GM12878 (cell line): ENCODE data around the gene LMBR1.

Experiments
- ATF7 ChIP-seq: fragments of 450-650 bp; IDR thresholded peaks from 2 replicates; pipeline ENCODE4 v1.6.1; 2016; ENCODE audit warnings: low read depth, mild to moderate bottlenecking
- JUND ChIP-seq: IDR thresholded peaks from 2 replicates; pipeline ENCODE4 v1.6.1; 2012; ENCODE audit warnings: low read depth, mild to moderate bottlenecking, low read length, improper control_type of control experiment, moderate library complexity
- MXI1 ChIP-seq: fragments of 150-350 bp; IDR thresholded peaks from 2 replicates; pipeline ENCODE4 v1.6.1; 2011; ENCODE audit warnings: low read depth, mild to moderate bottlenecking, inconsistent platforms, low read length, improper control_type of control experiment
- POU2F2 ChIP-seq: IDR thresholded peaks from 3 replicates; pipeline ENCODE4 v1.6.1; 2011; ENCODE audit warnings: low read depth, mild to moderate bottlenecking, low read length, borderline replicate concordance
- SRF ChIP-seq, 2 experiments: IDR thresholded peaks; 2 replicates each; pipeline ENCODE4 v1.6.1; 2011; ENCODE audit warnings: low read depth in 2 of 2, low read length in 2 of 2, mild to moderate bottlenecking in 1 of 2, moderate library complexity in 1 of 2
- TCF3 ChIP-seq: IDR thresholded peaks from 2 replicates; pipeline ENCODE4 v1.6.1; 2012; ENCODE audit warnings: low read depth, mild to moderate bottlenecking, low read length, borderline replicate concordance; ENCODE audit not compliant: insufficient read depth
- YY1 ChIP-seq: IDR thresholded peaks from 2 replicates; pipeline ENCODE4 v1.6.1; 2011; ENCODE audit warnings: low read depth, mild to moderate bottlenecking, low read length
- TF ChIP-seq, protein P1 (sequence below), 3 experiments: IDR thresholded peaks in 2 of 3; conservative IDR thresholded peaks in 1 of 3; 2 replicates each; pipeline ENCODE4 v1.5.1; 2011; ENCODE audit warnings: low read depth in 3 of 3, low read length in 3 of 3, mild to moderate bottlenecking in 3 of 3, control low read depth in 2 of 3, moderate library complexity in 2 of 3, inconsistent platforms in 1 of 3, mixed read lengths in 1 of 3; ENCODE audit not compliant: control insufficient read depth in 2 of 3, insufficient read depth in 1 of 3; ENCODE audit errors: extremely low read depth in 1 of 3
- TF ChIP-seq, protein P2 (sequence below): fragments of 450-650 bp; IDR thresholded peaks from 2 replicates; pipeline ENCODE4 v1.6.1; 2017; ENCODE audit warnings: low read depth, mild to moderate bottlenecking, moderate library complexity
- TF ChIP-seq, protein P3 (sequence below): IDR thresholded peaks from 2 replicates; pipeline ENCODE4 v1.6.1; 2011; ENCODE audit warnings: low read depth, mild to moderate bottlenecking, low read length, moderate library complexity, borderline replicate concordance; ENCODE audit errors: extremely low read depth
- TF ChIP-seq, protein P4 (sequence below): IDR thresholded peaks from 2 replicates; pipeline ENCODE4 v1.6.1; 2012; ENCODE audit warnings: low read length, inconsistent platforms
- TF ChIP-seq, protein P5 (sequence below): IDR thresholded peaks from 2 replicates; pipeline ENCODE4 v1.6.1; 2011; ENCODE audit warnings: mild to moderate bottlenecking, low read depth, low read length, moderate library complexity; ENCODE audit not compliant: insufficient replicate concordance

DNA sequence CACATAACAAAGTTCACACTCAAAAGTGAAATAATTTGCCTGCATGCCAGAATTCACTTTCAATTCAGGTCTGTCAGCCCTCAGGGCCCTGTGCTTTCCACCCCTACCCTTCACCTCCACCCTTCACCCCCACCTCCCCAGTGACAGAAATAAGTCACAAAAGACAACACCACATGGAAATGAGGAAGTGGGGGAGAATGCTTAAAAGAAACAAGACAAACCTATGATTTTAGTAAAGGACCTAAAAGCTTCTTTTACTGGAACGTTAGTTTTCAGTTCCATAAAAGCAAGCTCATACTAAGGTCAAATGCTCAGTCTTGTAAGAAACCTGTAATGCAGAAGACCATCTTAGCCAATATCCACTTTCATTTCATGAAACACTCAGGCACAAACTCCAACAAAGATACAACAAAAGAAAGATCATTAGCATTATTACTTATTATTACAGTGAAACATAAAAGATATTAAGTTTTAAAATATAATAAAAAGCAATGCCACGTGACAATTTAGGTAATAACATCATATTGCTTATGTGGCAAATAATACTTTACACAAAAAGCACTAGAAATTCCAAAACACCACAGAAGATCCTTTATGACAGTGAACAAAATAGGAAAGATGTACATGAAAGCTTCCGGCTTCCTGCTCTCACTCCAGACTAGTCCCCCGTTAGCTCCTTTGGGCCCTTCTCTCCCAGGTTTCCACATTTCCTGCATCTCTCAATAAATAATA, 112.1 kb downstream of the LMBR1 start:
- TF ChIP-seq, protein P1, sequence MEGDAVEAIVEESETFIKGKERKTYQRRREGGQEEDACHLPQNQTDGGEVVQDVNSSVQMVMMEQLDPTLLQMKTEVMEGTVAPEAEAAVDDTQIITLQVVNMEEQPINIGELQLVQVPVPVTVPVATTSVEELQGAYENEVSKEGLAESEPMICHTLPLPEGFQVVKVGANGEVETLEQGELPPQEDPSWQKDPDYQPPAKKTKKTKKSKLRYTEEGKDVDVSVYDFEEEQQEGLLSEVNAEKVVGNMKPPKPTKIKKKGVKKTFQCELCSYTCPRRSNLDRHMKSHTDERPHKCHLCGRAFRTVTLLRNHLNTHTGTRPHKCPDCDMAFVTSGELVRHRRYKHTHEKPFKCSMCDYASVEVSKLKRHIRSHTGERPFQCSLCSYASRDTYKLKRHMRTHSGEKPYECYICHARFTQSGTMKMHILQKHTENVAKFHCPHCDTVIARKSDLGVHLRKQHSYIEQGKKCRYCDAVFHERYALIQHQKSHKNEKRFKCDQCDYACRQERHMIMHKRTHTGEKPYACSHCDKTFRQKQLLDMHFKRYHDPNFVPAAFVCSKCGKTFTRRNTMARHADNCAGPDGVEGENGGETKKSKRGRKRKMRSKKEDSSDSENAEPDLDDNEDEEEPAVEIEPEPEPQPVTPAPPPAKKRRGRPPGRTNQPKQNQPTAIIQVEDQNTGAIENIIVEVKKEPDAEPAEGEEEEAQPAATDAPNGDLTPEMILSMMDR (IDR thresholded peaks at IDR 0.05 in 2 of 3, conservative IDR thresholded peaks at IDR 0.05 in 1 of 3; ENCODE audit: control insufficient read depth in 2 of 3, extremely low read depth in 1 of 3, insufficient read depth in 1 of 3, low read depth in 3 of 3, low read length in 3 of 3), result no peak
- no peak for TF ChIP-seq SRF (IDR thresholded peaks at IDR 0.05; ENCODE audit: low read depth in 2 of 2, low read length in 2 of 2)
- TF ChIP-seq, protein P2, sequence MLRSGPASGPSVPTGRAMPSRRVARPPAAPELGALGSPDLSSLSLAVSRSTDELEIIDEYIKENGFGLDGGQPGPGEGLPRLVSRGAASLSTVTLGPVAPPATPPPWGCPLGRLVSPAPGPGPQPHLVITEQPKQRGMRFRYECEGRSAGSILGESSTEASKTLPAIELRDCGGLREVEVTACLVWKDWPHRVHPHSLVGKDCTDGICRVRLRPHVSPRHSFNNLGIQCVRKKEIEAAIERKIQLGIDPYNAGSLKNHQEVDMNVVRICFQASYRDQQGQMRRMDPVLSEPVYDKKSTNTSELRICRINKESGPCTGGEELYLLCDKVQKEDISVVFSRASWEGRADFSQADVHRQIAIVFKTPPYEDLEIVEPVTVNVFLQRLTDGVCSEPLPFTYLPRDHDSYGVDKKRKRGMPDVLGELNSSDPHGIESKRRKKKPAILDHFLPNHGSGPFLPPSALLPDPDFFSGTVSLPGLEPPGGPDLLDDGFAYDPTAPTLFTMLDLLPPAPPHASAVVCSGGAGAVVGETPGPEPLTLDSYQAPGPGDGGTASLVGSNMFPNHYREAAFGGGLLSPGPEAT, result peak; percentile 85
- peak; percentile 75 for TF ChIP-seq ATF7
- TF ChIP-seq, protein P3, sequence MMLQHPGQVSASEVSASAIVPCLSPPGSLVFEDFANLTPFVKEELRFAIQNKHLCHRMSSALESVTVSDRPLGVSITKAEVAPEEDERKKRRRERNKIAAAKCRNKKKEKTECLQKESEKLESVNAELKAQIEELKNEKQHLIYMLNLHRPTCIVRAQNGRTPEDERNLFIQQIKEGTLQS, result no peak
- TF ChIP-seq, protein P4, sequence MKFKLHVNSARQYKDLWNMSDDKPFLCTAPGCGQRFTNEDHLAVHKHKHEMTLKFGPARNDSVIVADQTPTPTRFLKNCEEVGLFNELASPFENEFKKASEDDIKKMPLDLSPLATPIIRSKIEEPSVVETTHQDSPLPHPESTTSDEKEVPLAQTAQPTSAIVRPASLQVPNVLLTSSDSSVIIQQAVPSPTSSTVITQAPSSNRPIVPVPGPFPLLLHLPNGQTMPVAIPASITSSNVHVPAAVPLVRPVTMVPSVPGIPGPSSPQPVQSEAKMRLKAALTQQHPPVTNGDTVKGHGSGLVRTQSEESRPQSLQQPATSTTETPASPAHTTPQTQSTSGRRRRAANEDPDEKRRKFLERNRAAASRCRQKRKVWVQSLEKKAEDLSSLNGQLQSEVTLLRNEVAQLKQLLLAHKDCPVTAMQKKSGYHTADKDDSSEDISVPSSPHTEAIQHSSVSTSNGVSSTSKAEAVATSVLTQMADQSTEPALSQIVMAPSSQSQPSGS, result peak; percentile 86
- no peak for TF ChIP-seq TCF3
- peak; percentile 69 for TF ChIP-seq MXI1
- TF ChIP-seq, protein P5, sequence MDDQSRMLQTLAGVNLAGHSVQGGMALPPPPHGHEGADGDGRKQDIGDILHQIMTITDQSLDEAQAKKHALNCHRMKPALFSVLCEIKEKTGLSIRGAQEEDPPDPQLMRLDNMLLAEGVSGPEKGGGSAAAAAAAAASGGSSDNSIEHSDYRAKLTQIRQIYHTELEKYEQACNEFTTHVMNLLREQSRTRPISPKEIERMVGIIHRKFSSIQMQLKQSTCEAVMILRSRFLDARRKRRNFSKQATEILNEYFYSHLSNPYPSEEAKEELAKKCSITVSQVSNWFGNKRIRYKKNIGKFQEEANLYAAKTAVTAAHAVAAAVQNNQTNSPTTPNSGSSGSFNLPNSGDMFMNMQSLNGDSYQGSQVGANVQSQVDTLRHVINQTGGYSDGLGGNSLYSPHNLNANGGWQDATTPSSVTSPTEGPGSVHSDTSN, result no peak
- no peak for TF ChIP-seq JUND
- no peak for TF ChIP-seq YY1
- peak; percentile 43; the same call in 1 of the 3 replicates for TF ChIP-seq POU2F2
